Effector memory CD4-positive, alpha-beta T cell (primary cell): Measurements from ENCODE around the gene FRS3.

Experiments
- DNase-seq, 3 donors: peaks; one replicate each; pipeline ENCODE4 v3.0.0-alpha.2; 2020
- H3K27ac ChIP-seq: 2 replicates; pipeline ENCODE4 v1.7.0; 2013; ENCODE audit warnings: mild to moderate bottlenecking, low read length, moderate library complexity; ENCODE audit not compliant: insufficient read depth, poor library complexity, severe bottlenecking
- H3K27me3 ChIP-seq: replicated peaks from 2 replicates; pipeline ENCODE4 v1.7.0; 2013; ENCODE audit warnings: mild to moderate bottlenecking, low read length; ENCODE audit not compliant: insufficient read depth, control insufficient read depth, poor library complexity, severe bottlenecking
- H3K36me3 ChIP-seq: 2 replicates; pipeline ENCODE4 v1.7.0; 2013; ENCODE audit warnings: mild to moderate bottlenecking, low read length, moderate library complexity; ENCODE audit not compliant: control insufficient read depth, insufficient read depth
- H3K4me1 ChIP-seq: 2 replicates; pipeline ENCODE4 v1.7.0; 2013; ENCODE audit warnings: low read length, mild to moderate bottlenecking; ENCODE audit not compliant: control insufficient read depth, insufficient read depth, poor library complexity, severe bottlenecking
- H3K4me3 ChIP-seq: 2 replicates; pipeline ENCODE4 v1.7.0; 2013; ENCODE audit warnings: low read length, low read depth, mild to moderate bottlenecking; ENCODE audit not compliant: insufficient read depth, poor library complexity, severe bottlenecking
- H3K9me3 ChIP-seq: 2 replicates; pipeline ENCODE4 v1.7.0; 2013; ENCODE audit warnings: mild to moderate bottlenecking, low read length, moderate library complexity; ENCODE audit not compliant: control insufficient read depth

Gene FRS3

GRCh38 chr6:41728073-41728936 is 51.4 kb downstream of the FRS3 start:
- no peak for DNase-seq
- H3K4me3 ChIP-seq: no peak overlapping the region
- H3K27me3 ChIP-seq: no peaks in the 10 kb centered on the region
- no peaks in the 10 kb centered on the region for H3K9me3 ChIP-seq
- peaks cover 26% of the 10 kb centered on the region for H3K4me1 ChIP-seq
- no peaks in the 10 kb centered on the region for H3K36me3 ChIP-seq
- no peak overlapping the region for H3K27ac ChIP-seq

GRCh38 chr6:41727705-41728072 is 52.0 kb downstream of the FRS3 start:
- Histone ChIP-seq H3K36me3 (no peaks in the 10 kb centered on the region), H3K27ac (no peak overlapping the region), H3K4me3 (no peak overlapping the region), H3K9me3 (no peaks in the 10 kb centered on the region), H3K27me3 (no peaks in the 10 kb centered on the region), H3K4me1 (peaks cover 21% of the 10 kb centered on the region)
- no peak for DNase-seq

DNA sequence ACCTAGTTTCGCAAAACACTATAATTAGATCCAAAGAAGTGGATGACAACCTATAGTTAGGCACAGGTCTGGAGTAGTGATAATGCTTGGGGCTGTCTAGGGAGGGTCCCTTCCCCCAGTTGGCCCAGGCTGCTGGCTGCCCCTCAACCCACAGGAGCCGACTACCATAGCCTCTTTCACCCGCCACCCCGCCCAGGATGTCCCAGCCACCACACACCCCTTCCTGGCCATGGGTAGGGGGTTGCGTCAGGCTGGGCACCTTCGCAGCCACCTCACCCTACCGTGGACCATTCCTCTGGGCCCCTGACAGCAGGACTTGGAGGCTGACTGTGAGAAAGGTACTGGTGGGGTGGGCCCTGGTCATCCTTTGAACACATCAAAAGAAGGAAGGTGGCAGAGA is 52.8 kb downstream of the FRS3 start:
- DNase-seq: no peak
- H3K9me3 ChIP-seq: no peaks in the 10 kb centered on the region
- no peak overlapping the region for H3K4me3 ChIP-seq
- no peaks in the 10 kb centered on the region for H3K27me3 ChIP-seq
- H3K36me3 ChIP-seq: no peaks in the 10 kb centered on the region
- no peak overlapping the region for H3K27ac ChIP-seq
- peaks cover 15% of the 10 kb centered on the region for H3K4me1 ChIP-seq

DNA sequence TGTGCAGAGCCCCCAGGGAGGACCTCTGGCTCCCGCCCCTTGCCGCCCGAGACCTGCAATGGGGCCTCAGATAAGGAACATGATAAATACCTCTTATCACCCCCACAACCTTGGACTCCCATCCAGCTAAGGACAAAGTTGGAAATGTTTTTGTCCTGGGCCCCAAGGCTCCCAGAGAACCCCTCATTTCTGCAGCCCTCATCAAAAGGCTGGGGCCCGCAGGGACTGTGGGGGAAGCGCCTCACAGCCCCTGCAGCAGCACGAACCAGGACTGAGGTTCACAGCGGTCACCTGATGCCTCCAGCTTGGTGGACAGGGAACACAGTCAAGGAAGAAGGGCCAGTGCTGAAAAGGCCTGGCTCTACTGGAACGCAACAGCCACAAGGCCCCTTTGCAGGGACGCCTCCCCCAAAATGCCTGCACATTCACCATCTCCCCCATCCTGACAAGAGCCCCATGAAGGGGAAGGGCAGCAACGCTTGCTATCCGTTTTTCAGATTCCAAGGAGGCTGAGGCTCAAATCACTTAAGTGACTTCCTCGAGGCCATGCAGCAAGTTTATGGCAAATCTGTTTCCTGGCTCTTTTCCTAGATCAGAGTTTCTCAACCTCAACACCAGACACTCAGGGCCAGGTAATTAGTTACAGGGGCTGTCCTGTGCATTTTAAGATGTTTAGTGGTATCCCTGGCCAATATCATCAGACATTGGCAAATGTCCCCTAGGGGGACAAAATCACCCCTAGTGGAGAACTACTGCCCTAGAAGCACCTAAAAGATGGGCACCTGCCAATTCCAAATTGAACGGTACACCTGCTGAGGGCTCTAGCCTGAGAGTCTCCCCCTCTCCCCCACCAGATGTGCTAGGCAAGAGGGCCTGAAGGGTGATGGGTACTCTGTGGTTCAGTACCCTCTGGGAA is 54.9 kb downstream of the FRS3 start:
- Histone ChIP-seq H3K27me3 (no peaks in the 10 kb centered on the region), H3K4me3 (no peak overlapping the region), H3K27ac (no peak overlapping the region), H3K4me1 (peaks cover 4% of the 10 kb centered on the region), H3K36me3 (no peaks in the 10 kb centered on the region), H3K9me3 (no peaks in the 10 kb centered on the region)
- no peak for DNase-seq

- no peaks in the 10 kb centered on the region for H3K36me3 ChIP-seq
- peaks cover 4% of the 10 kb centered on the region for H3K4me1 ChIP-seq
- no peaks in the 10 kb centered on the region for H3K9me3 ChIP-seq
- no peak for DNase-seq
- H3K4me3 ChIP-seq: no peak overlapping the region
- H3K27me3 ChIP-seq: no peaks in the 10 kb centered on the region
- no peak overlapping the region for H3K27ac ChIP-seq
Observed at GRCh38 chr6:41724228-41724580, 55.5 kb downstream of the FRS3 start.

DNA sequence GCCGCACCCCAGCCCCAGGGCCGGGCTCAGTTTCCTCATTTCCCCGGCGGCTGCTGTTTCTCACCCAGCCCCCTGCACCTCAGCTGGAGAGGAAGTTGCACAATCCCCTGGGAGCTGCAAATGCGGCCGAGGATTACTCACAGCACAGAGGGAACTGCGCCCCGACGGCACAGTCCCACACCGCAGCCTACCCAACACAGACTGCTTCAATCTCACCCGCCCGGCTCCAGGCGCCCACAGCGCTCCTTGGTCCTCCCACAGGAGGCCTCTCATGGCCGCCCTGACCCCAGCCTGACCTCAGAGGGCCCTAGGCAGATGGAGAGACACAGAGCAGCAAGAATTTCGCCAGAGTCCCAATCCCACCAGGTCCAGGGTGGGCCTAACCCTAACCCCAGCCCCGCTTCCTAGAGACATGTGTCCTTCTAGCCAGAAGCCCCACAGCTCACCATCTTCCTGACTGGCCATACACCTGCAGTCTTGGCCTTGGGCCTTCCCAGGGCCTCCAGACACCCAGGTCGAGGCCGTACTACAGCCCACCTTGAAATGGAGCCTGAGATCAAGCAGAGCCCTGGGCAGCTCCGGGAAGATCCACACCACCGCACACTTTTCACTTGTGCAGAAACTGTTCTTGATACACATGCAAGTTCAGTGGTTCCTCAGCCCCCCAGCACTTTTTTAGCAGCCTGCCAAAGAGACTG is 56.0 kb downstream of the FRS3 start:
- DNase-seq: no peak
- no peaks in the 10 kb centered on the region for H3K9me3 ChIP-seq
- H3K4me1 ChIP-seq: peaks cover 4% of the 10 kb centered on the region
- H3K4me3 ChIP-seq: no peak overlapping the region
- no peaks in the 10 kb centered on the region for H3K27me3 ChIP-seq
- no peak overlapping the region for H3K27ac ChIP-seq
- no peaks in the 10 kb centered on the region for H3K36me3 ChIP-seq

- Histone ChIP-seq H3K4me3 (no peak overlapping the region), H3K27me3 (no peaks in the 10 kb centered on the region), H3K9me3 (no peaks in the 10 kb centered on the region), H3K4me1 (peaks cover 4% of the 10 kb centered on the region), H3K36me3 (no peaks in the 10 kb centered on the region), H3K27ac (no peak overlapping the region)
- no peak for DNase-seq
Observed at GRCh38 chr6:41722969-41723529, 56.7 kb downstream of the FRS3 start.

GRCh38 chr6:41721414-41721813 is 58.3 kb downstream of the FRS3 start:
- no peaks in the 10 kb centered on the region for H3K36me3 ChIP-seq
- H3K4me3 ChIP-seq: no peak overlapping the region
- no peaks in the 10 kb centered on the region for H3K9me3 ChIP-seq
- no peaks in the 10 kb centered on the region for H3K4me1 ChIP-seq
- no peaks in the 10 kb centered on the region for H3K27me3 ChIP-seq
- H3K27ac ChIP-seq: no peak overlapping the region
- no peak for DNase-seq

GRCh38 chr6:41720783-41721182 is 58.9 kb downstream of the FRS3 start:
- no peaks in the 10 kb centered on the region for H3K9me3 ChIP-seq
- DNase-seq: no peak
- no peak overlapping the region for H3K4me3 ChIP-seq
- H3K4me1 ChIP-seq: no peaks in the 10 kb centered on the region
- no peaks in the 10 kb centered on the region for H3K27me3 ChIP-seq
- no peak overlapping the region for H3K27ac ChIP-seq
- H3K36me3 ChIP-seq: no peaks in the 10 kb centered on the region
